ENCODE measurements around the gene GPATCH8. TPM values are rescaled to one million over a fixed set of nuclear protein-coding genes. Genes with fewer than 3 reads are reported as not detected.

Gene GPATCH8
- total RNA-seq, 1 experiment from 2014 or later = 51.5 TPM

GRCh38 chr17:44409309-44410028, 93.7 kb downstream of the GPATCH8 start:
- Histone ChIP-seq H2BK20ac (ENCODE audit: low read depth, low read length, poor library complexity, severe bottlenecking) (no peak overlapping the region), H3K9ac (ENCODE audit: extremely low read depth, insufficient read length, low read length) (no peak overlapping the region), H2BK120ac (ENCODE audit: low read depth, low read length, poor library complexity, severe bottlenecking) (no peak overlapping the region), H3K18ac (ENCODE audit: insufficient read length, low read depth, low read length) (no peak overlapping the region), H3K79me1 (ENCODE audit: insufficient read depth, low read depth, low read length, poor library complexity, severe bottlenecking) (no peaks in the 10 kb centered on the region), H3T11ph (ENCODE audit: low read length) (no peak overlapping the region), H4K20me1 (ENCODE audit: control insufficient read depth, insufficient read depth, insufficient read length) (no peaks in the 10 kb centered on the region), H4K8ac (replicated peaks; ENCODE audit: insufficient read length, low read depth, low read length) (no peak overlapping the region), H4K5ac (ENCODE audit: insufficient read length, low read depth, low read length) (no peak overlapping the region), H3K23me2 (ENCODE audit: insufficient read length, low read depth, low read length, poor library complexity, severe bottlenecking) (no peaks in the 10 kb centered on the region), H3K79me2 (ENCODE audit: insufficient read depth, low read length) (no peaks in the 10 kb centered on the region), H2AK5ac (ENCODE audit: insufficient read length, low read length) (no peak overlapping the region), H2AFZ (ENCODE audit: low read length) (no peak overlapping the region), H3K27me3 (ENCODE audit: insufficient read depth, low read length) (no peaks in the 10 kb centered on the region), H3K14ac (ENCODE audit: insufficient read depth, low read length) (no peak overlapping the region), H3K4ac (ENCODE audit: low read depth, low read length) (no peak overlapping the region), H3K4me1 (ENCODE audit: insufficient read depth, low read length) (no peaks in the 10 kb centered on the region), H3K23ac (ENCODE audit: insufficient read length, low read depth, low read length) (no peak overlapping the region), H4K91ac (ENCODE audit: insufficient read length, low read depth, low read length) (no peak overlapping the region), H3K27ac (ENCODE audit: insufficient read length, low read depth, low read length) (no peak overlapping the region), H3K4me2 (ENCODE audit: insufficient read depth, insufficient read length, low read length) (no peak overlapping the region), H2BK5ac (ENCODE audit: insufficient read length, low read length) (no peak overlapping the region), H3K56ac (ENCODE audit: insufficient read length, low read depth, low read length) (no peak overlapping the region), H3K9me3 (ENCODE audit: control insufficient read depth, low read depth, low read length) (no peaks in the 10 kb centered on the region), H2BK15ac (ENCODE audit: low read depth, low read length) (no peak overlapping the region), H2BK12ac (ENCODE audit: insufficient read length, low read depth, low read length) (no peak overlapping the region)
- Mint-ChIP-seq H3K4me3 (no peak overlapping the region), H3K4me1 (no peaks in the 10 kb centered on the region), H3K36me3 (ENCODE audit: insufficient read depth in 1 of 3, low read depth in 3 of 3) (peaks cover 0 to 20% (median 13%) of the 10 kb centered on the region in 3 experiments; a peak in 6 of 7 replicates), H3K27ac (no peak overlapping the region), H3K27me3 (ENCODE audit: low read depth) (no peaks in the 10 kb centered on the region), H3K9me3 (no peaks in the 10 kb centered on the region)
- DNase-seq = no peak
- TF ChIP-seq CTCF (conservative IDR thresholded peaks at IDR 0.05) = peak; percentile 48
- no CpG with 5 or more reads among the region's 7 CpGs for WGBS (ENCODE audit: extremely low coverage, insufficient read length, low lambda C conversion rate)
